Heart left ventricle (tissue), 16 donors: ENCODE results near the gene TPP2. TPM values are rescaled to one million over a fixed set of nuclear protein-coding genes. Genes with fewer than 3 reads are reported as not detected.

ENCODE experiments used
- ATAC-seq, 4 donors: fragments of 200-7000 bp; cut with Tn5 transposase; one replicate each; pipeline ENCODE4 v1.9.1; 2020 to 2022; ENCODE audit warnings: moderate library complexity in 4 of 4, mild to moderate bottlenecking in 3 of 4, moderate number of reproducible peaks in 1 of 4
- DNase-seq, 5 donors: peaks; one replicate each; pipeline ENCODE4 v3.0.0-alpha.2; 2020
- H3K27ac ChIP-seq, 12 donors: fragments of 200-600 bp; sonication (generic) in 4 of 12; one replicate each; pipeline versions ENCODE4 v1.5.0 to v1.8.0; 2016 to 2022; ENCODE audit warnings: mild to moderate bottlenecking in 2 of 12
- H3K27me3 ChIP-seq, 9 donors: fragments of 200-600 bp; sonication (generic) in 2 of 9; one replicate each; pipeline versions ENCODE4 v1.5.1 to v1.8.0; 2016 to 2022; ENCODE audit warnings: mild to moderate bottlenecking in 3 of 9
- H3K36me3 ChIP-seq, 9 donors: fragments of 200-600 bp; sonication (generic) in 2 of 9; one replicate each; pipeline versions ENCODE4 v1.5.0 to v1.8.0; 2018 to 2022; ENCODE audit warnings: mild to moderate bottlenecking in 2 of 9
- H3K4me1 ChIP-seq, 12 donors: fragments of 200-600 bp; sonication (generic) in 4 of 12; one replicate each; pipeline versions ENCODE4 v1.5.0 to v1.8.0; 2016 to 2022; ENCODE audit warnings: mild to moderate bottlenecking in 3 of 12
- H3K4me3 ChIP-seq, 12 donors: fragments of 200-600 bp; sonication (generic) in 4 of 12; one replicate each; pipeline versions ENCODE4 v1.5.0 to v1.8.0; 2017 to 2022; ENCODE audit warnings: mild to moderate bottlenecking in 9 of 12, moderate library complexity in 4 of 12
- H3K9me3 ChIP-seq, 12 donors: fragments of 200-600 bp; sonication (generic) in 4 of 12; one replicate each; pipeline versions ENCODE4 v1.5.0 to v1.8.0; 2016 to 2022; ENCODE audit warnings: mild to moderate bottlenecking in 1 of 12
- CTCF ChIP-seq, 12 donors: fragments of 200-600 bp; sonication (generic) in 4 of 12; IDR thresholded peaks; one replicate each; pipeline versions ENCODE4 v1.5.0 to v1.8.0; 2018 to 2022; ENCODE audit warnings: antibody characterized with exemption in 12 of 12, mild to moderate bottlenecking in 5 of 12
- POLR2A ChIP-seq, 2 donors: fragments of 450-650 bp; IDR thresholded peaks; one replicate each; pipeline ENCODE4 v1.6.1; 2017; ENCODE audit warnings: antibody characterized with exemption in 2 of 2, mild to moderate bottlenecking in 2 of 2, moderate library complexity in 2 of 2
- WGBS, 4 donors: extraction: QIAGEN DNeasy Blood & Tissue Kit in 2 of 4; methylation state at CpG; one replicate each; pipeline versions ENCODE4 v1.1.5 to v1.1.7; 2013 to 2018; 5-methylcytosine and 5-hydroxymethylcytosine counted together
- intact Hi-C, 10 donors: fragments of 100-400 bp; cut with DNase I; formaldehyde crosslinking; loops; one replicate each; pipeline versions ENCODE4 v1.11.1 to v1.14.2; 2022
- polyA plus RNA-seq, 2 donors: library from polyadenylated mRNA; stranded (reverse); fragments of 200-250 nt; gene quantifications; one replicate each; pipeline ENCODE4 v1.2.3, GENCODE V29; 2013
- total RNA-seq, 9 donors: library from RNA; depleted of rRNA in 2 of 9; stranded (reverse); fragments of >200 nt in 2 of 9; fragmentation: NEBNext Ultra II Directional in 3 of 9; extraction: Animal tissue kit (Norgen Biotek cat#: 25700) in 3 of 9; gene quantifications; one replicate each; pipeline versions ENCODE4 v1.1.0 to v1.2.4, GENCODE V29; 2016 to 2023
- donor health status: ischemic (EF 13 %, LVEDD 7.1; RV severe dilation, severe dysfunction).
- donor health status: healthy with polysubstance abuse.
- donor health status: DM: no; HTN: yes; CAD: no.
- donor health status: DM: no; HTN: no; CAD: no.
- donor health status: ischemic (EF 25% LVEDD 6.9; RV normal size, moderate dysfunction).
- donor health status: ischemic (EF 25% LVEDD 5.7; RV mildly dilated, moderate dysfunction).
- donor health status: healthy.
- donor health status: DM: yes; HTN: yes; CAD: no.
- donor health status: ischemic (EF 35%, LVEDD 5.7; RV mildly dilated, moderate dysfunction).
- donor health status: nonischemic (EF 11% LVEDD 7.7; RV severe dilation, severe dysfunction).
- donor health status: DM: yes; HTN: yes; CAD: no.
- donor health status: PGD.
- donor health status: ischemic (EF 29% LVEDD 5.4; RV normal size, mild dysfunction).
- donor health status: nonischemic (EF 23%, LVEDD 6.1; RV moderate dilation, normal function).

TPP2 gene
- total and polyA plus RNA-seq, 11 donors = 13.0 to 37.9 (median 32.4) TPM

GRCh38 chr13:102555914-102556553 is 40.8 kb upstream of the TPP2 start:
- Histone ChIP-seq H3K4me1 (no peaks in the 10 kb centered on the region), H3K27me3 (no peaks in the 10 kb centered on the region), H3K4me3 (no peak overlapping the region), H3K36me3 (no peaks in the 10 kb centered on the region), H3K27ac (no peak overlapping the region), H3K9me3 (peaks cover 0 to 7% (median 0%) of the 10 kb centered on the region in 12 donors)
- DNase-seq = no peak
- ATAC-seq = peak in 1 of 4 donors; percentile 41
- TF ChIP-seq POLR2A (IDR thresholded peaks at IDR 0.05) = no peak
- peak in 11 of 12 donors; percentile 33 to 61 (median 48) for TF ChIP-seq CTCF (IDR thresholded peaks at IDR 0.05)
- intact Hi-C loops = loop anchor here in 9 of 10 donors (1.0 to 10.0 kb wide), 11 partner anchors 99 to 1411 kb away; no protein-coding TSS in a partner anchor
- WGBS, 4 donors = 27 to 34% (median 32%) methylated on average over 6 of the region's 6 CpGs

- H3K27ac ChIP-seq = no peak overlapping the region
- H3K4me1 ChIP-seq = no peaks in the 10 kb centered on the region
- no peak overlapping the region for H3K4me3 ChIP-seq
- DNase-seq (no peak), ATAC-seq (no peak)
- H3K36me3 ChIP-seq = no peaks in the 10 kb centered on the region
- peaks cover 0 to 8% (median 0%) of the 10 kb centered on the region in 12 donors for H3K9me3 ChIP-seq
- intact Hi-C loops = loop anchor here in 8 of 10 donors (1.0 to 10.0 kb wide), 10 partner anchors 100 to 1412 kb away; no protein-coding TSS in a partner anchor
- 63 to 78% (median 68%) methylated on average over 3 of the region's 3 CpGs for WGBS, 4 donors
- TF ChIP-seq POLR2A (IDR thresholded peaks at IDR 0.05) = no peak
- no peak for TF ChIP-seq CTCF (IDR thresholded peaks at IDR 0.05)
- H3K27me3 ChIP-seq = no peaks in the 10 kb centered on the region
Observed at GRCh38 chr13:102556806-102557205, 40.0 kb upstream of the TPP2 start.

- no peak overlapping the region for H3K27ac ChIP-seq
- TF ChIP-seq POLR2A (IDR thresholded peaks at IDR 0.05) (no peak), CTCF (IDR thresholded peaks at IDR 0.05) (no peak)
- H3K4me3 ChIP-seq = no peak overlapping the region
- DNase-seq (no peak), ATAC-seq (no peak)
- 51 to 61% (median 56%) methylated on average over 2 of the region's 2 CpGs for WGBS, 4 donors
- peaks cover 0 to 8% (median 0%) of the 10 kb centered on the region in 12 donors for H3K9me3 ChIP-seq
- H3K27me3 ChIP-seq = no peaks in the 10 kb centered on the region
- H3K4me1 ChIP-seq = no peaks in the 10 kb centered on the region
- H3K36me3 ChIP-seq = no peaks in the 10 kb centered on the region
- intact Hi-C loops = loop anchor here in 8 of 10 donors (5.0 to 10.0 kb wide), 9 partner anchors 101 to 1413 kb away; no protein-coding TSS in a partner anchor
Observed at GRCh38 chr13:102558029-102558428, 38.8 kb upstream of the TPP2 start.

GRCh38 chr13:102561933-102562332 is 34.9 kb upstream of the TPP2 start:
- intact Hi-C loops = no loop called here
- WGBS, 4 donors = 44 to 58% (median 47%) methylated on average over 1 of the region's 1 CpG

More at GRCh38 chr13:102561933-102562332, 34.9 kb upstream of the TPP2 start:
- Histone ChIP-seq H3K4me1 (no peaks in the 10 kb centered on the region), H3K4me3 (no peak overlapping the region), H3K27ac (no peak overlapping the region), H3K9me3 (peaks cover 0 to 8% (median 0%) of the 10 kb centered on the region in 12 donors), H3K36me3 (no peaks in the 10 kb centered on the region), H3K27me3 (peaks cover 0 to 10% (median 0%) of the 10 kb centered on the region in 9 donors)
- DNase-seq (no peak), ATAC-seq (no peak)
- TF ChIP-seq POLR2A (IDR thresholded peaks at IDR 0.05) (no peak), CTCF (IDR thresholded peaks at IDR 0.05) (no peak)
